A549 (cell line): ENCODE data around the gene SUPT7L. TPM values are rescaled to one million over a fixed set of nuclear protein-coding genes. Genes with fewer than 3 reads are reported as not detected.

Experiments
- ATAC-seq, 2 experiments: fragments of 200-7000 bp in 1 of 2; fragments of >200 bp in 1 of 2; cut with Nextera tagmentation in 1 of 2; cut with Tn5 transposase in 1 of 2; 3 replicates each; pipeline versions ENCODE4 v1.8.0 to v1.9.1; 2018 to 2020; ENCODE audit warnings: mild to moderate bottlenecking in 1 of 2, moderate library complexity in 1 of 2
- CTCF ChIA-PET: fragments of 300-600 bp; sonication (Branson Sonifier 250); formaldehyde crosslinking; extraction: SDS; loops from one replicate; lab custom pipeline; 2021; ENCODE audit warnings: antibody characterized with exemption, inconsistent platforms; lab: Yijun Ruan, JAX
- POLR2A ChIA-PET: fragments of 350-600 bp; formaldehyde crosslinking; extraction: SDS; loops from one replicate; lab custom pipeline; 2021; ENCODE audit warnings: antibody characterized with exemption, inconsistent platforms; lab: Yijun Ruan, JAX
- DNase-seq, 2 experiments: peaks; one replicate each; pipeline versions ENCODE4 v3.0.0 to v3.0.0-alpha.2; 2011 to 2016; ENCODE audit warnings: low read depth in 1 of 2, low spot score in 1 of 2
- FAIRE-seq: peaks from 2 replicates; lab custom pipeline; 2011; peaks lifted over from hg19 to GRCh38; lab: Jason Lieb, UNC
- H3K27ac ChIP-seq, 2 experiments: fragments of >200 bp; sonication (Bioruptor Twin); formaldehyde crosslinking; 3 replicates each; pipeline ENCODE4 v1.5.1; 2016 to 2017
- H3K4me1 ChIP-seq: fragments of >200 bp; sonication (Bioruptor Twin); formaldehyde crosslinking; 3 replicates; pipeline ENCODE4 v1.6.1; 2016
- H3K4me2 ChIP-seq: fragments of >200 bp; sonication (Bioruptor Twin); formaldehyde crosslinking; 3 replicates; pipeline ENCODE4 v1.6.1; 2016
- H3K4me3 ChIP-seq: fragments of >200 bp; sonication (Bioruptor Twin); formaldehyde crosslinking; 3 replicates; pipeline ENCODE4 v1.5.1; 2016
- H3K9me3 ChIP-seq: fragments of >200 bp; sonication (Bioruptor Twin); formaldehyde crosslinking; 3 replicates; pipeline ENCODE4 v1.6.1; 2016
- HEYL ChIP-seq: fragments of 250-450 bp; sonication (Bioruptor Pico); IDR thresholded peaks from 2 replicates; pipeline ENCODE4 v1.8.0; 2021; ENCODE audit warnings: mild to moderate bottlenecking, moderate library complexity
- KDM1A ChIP-seq: fragments of 200-600 bp; sonication (generic); IDR thresholded peaks from 2 replicates; pipeline ENCODE4 v1.6.1; 2016; ENCODE audit warnings: low read depth, mild to moderate bottlenecking
- whole genome bisulfite sequencing: methylation state at CpG from one replicate; pipeline ENCODE4 v1.1.6; 2017; ENCODE audit errors: missing lambda C conversion rate; 5-methylcytosine and 5-hydroxymethylcytosine counted together
- polyA plus RNA-seq, 4 experiments: library from polyadenylated mRNA; depleted of rRNA in 3 of 4; stranded (reverse); fragments of >200 nt; fragmentation: RNase III in 1 of 4; extraction: RNeasy Plus Mini Kit Qiagen cat#74134 plus additional on column Dnase treatment in 1 of 4; gene quantifications; 2 replicates in 3 of 4; 3 replicates in 1 of 4; pipeline ENCODE4 v1.2.3, GENCODE V29; 2011 to 2017
- small RNA-seq, 6 experiments: library from RNA; depleted of rRNA; stranded (forward); fragments of <200 nt; gene quantifications; one replicate each; pipeline ENCODE3, GENCODE V24; 2012

The SUPT7L gene
- polyA plus RNA-seq, 2 of the 4 experiments (the other 2 are of a cell fraction) = 39.5 to 67.0 TPM

GRCh38 chr2:27606611-27607010 lies 56.8 kb downstream of the SUPT7L start:
- CTCF ChIA-PET = no interaction called here
- POLR2A ChIA-PET = no interaction called here
- FAIRE-seq = no peak

More at GRCh38 chr2:27606611-27607010, 56.8 kb downstream of the SUPT7L start:
- Histone ChIP-seq H3K27ac (no peak overlapping the region), H3K4me1 (no peaks in the 10 kb centered on the region), H3K4me2 (no peak overlapping the region), H3K4me3 (no peak overlapping the region), H3K9me3 (no peaks in the 10 kb centered on the region)
- ATAC-seq (no peak), DNase-seq (no peak)
- WGBS = 76% methylated on average over 2 of the region's 2 CpGs
- no peak for TF ChIP-seq HEYL (CRISPR knock-in tag)
- TF ChIP-seq KDM1A = no peak

Small RNA genes lying within 50 kb of the gene (small RNA-seq; reads per million reads assigned to genes)
- gene RF00340 = 0 reads per million in 6 experiments

Other genes with a start within 250 kb of the SUPT7L start
- gene NRBP1, start 235.0 kb downstream of the SUPT7L start, polyA plus RNA-seq (2011; rRNA removed) = 229 and 231 TPM in 2 replicates
- 126 to 140 TPM (median 138 TPM) in 3 replicates for gene NRBP1, start 235.0 kb downstream of the SUPT7L start, polyA plus RNA-seq (2017; fragmentation: RNase III; extraction: RNeasy Plus Mini Kit Qiagen cat#74134 plus additional on column Dnase treatment)
- gene KRTCAP3, start 221.2 kb downstream of the SUPT7L start, polyA plus RNA-seq (2011; rRNA removed) = 1.2 and 1.3 TPM in 2 replicates
- 0.68 to 0.92 TPM (median 0.79 TPM) in 3 replicates for gene KRTCAP3, start 221.2 kb downstream of the SUPT7L start, polyA plus RNA-seq (2017; fragmentation: RNase III; extraction: RNeasy Plus Mini Kit Qiagen cat#74134 plus additional on column Dnase treatment)
- gene IFT172, start 173.9 kb downstream of the SUPT7L start, polyA plus RNA-seq (2011; rRNA removed) = 21.6 and 24.1 TPM in 2 replicates
- 12.9 to 16.3 TPM (median 14.0 TPM) in 3 replicates for gene IFT172, start 173.9 kb downstream of the SUPT7L start, polyA plus RNA-seq (2017; fragmentation: RNase III; extraction: RNeasy Plus Mini Kit Qiagen cat#74134 plus additional on column Dnase treatment)
- gene FNDC4, start 168.4 kb downstream of the SUPT7L start, polyA plus RNA-seq (2011; rRNA removed) = 1.5 TPM in 2 replicates
- 1.6 to 2.3 TPM (median 1.8 TPM) in 3 replicates for gene FNDC4, start 168.4 kb downstream of the SUPT7L start, polyA plus RNA-seq (2017; fragmentation: RNase III; extraction: RNeasy Plus Mini Kit Qiagen cat#74134 plus additional on column Dnase treatment)
- 0.48 and 0.65 TPM in 2 replicates for gene GCKR, start 166.8 kb downstream of the SUPT7L start, polyA plus RNA-seq (2011; rRNA removed)
- 0.10 to 0.30 TPM (median 0.25 TPM) in 3 replicates for gene GCKR, start 166.8 kb downstream of the SUPT7L start, polyA plus RNA-seq (2017; fragmentation: RNase III; extraction: RNeasy Plus Mini Kit Qiagen cat#74134 plus additional on column Dnase treatment)
- 55.4 and 60.4 TPM in 2 replicates for gene ZNF512, start 80.6 kb downstream of the SUPT7L start, polyA plus RNA-seq (2011; rRNA removed)
- 22.0 to 25.3 TPM (median 22.6 TPM) in 3 replicates for gene ZNF512, start 80.6 kb downstream of the SUPT7L start, polyA plus RNA-seq (2017; fragmentation: RNase III; extraction: RNeasy Plus Mini Kit Qiagen cat#74134 plus additional on column Dnase treatment)
- gene CCDC121, start 34.6 kb downstream of the SUPT7L start, polyA plus RNA-seq (2011; rRNA removed) = 7.2 and 7.8 TPM in 2 replicates
- 4.6 to 5.2 TPM (median 4.9 TPM) in 3 replicates for gene CCDC121, start 34.6 kb downstream of the SUPT7L start, polyA plus RNA-seq (2017; fragmentation: RNase III; extraction: RNeasy Plus Mini Kit Qiagen cat#74134 plus additional on column Dnase treatment)
- 98.9 and 117 TPM in 2 replicates for gene GPN1, start 34.6 kb downstream of the SUPT7L start, polyA plus RNA-seq (2011; rRNA removed)
- 59.8 to 59.9 TPM (median 59.9 TPM) in 3 replicates for gene GPN1, start 34.6 kb downstream of the SUPT7L start, polyA plus RNA-seq (2017; fragmentation: RNase III; extraction: RNeasy Plus Mini Kit Qiagen cat#74134 plus additional on column Dnase treatment)
- 21.1 and 33.0 TPM in 2 replicates for gene SLC4A1AP, start 275 bp upstream of the SUPT7L start, polyA plus RNA-seq (2011; rRNA removed)
- gene SLC4A1AP, start 275 bp upstream of the SUPT7L start, polyA plus RNA-seq (2017; fragmentation: RNase III; extraction: RNeasy Plus Mini Kit Qiagen cat#74134 plus additional on column Dnase treatment) = 30.0 to 32.6 TPM (median 31.8 TPM) in 3 replicates
- 171 and 287 TPM in 2 replicates for gene MRPL33, start 108.1 kb upstream of the SUPT7L start, polyA plus RNA-seq (2011; rRNA removed)
- gene MRPL33, start 108.1 kb upstream of the SUPT7L start, polyA plus RNA-seq (2017; fragmentation: RNase III; extraction: RNeasy Plus Mini Kit Qiagen cat#74134 plus additional on column Dnase treatment) = 492 to 595 TPM (median 497 TPM) in 3 replicates
- 7.4 and 8.5 TPM in 2 replicates for gene RBKS, start 226.8 kb upstream of the SUPT7L start, polyA plus RNA-seq (2011; rRNA removed)
- gene RBKS, start 226.8 kb upstream of the SUPT7L start, polyA plus RNA-seq (2017; fragmentation: RNase III; extraction: RNeasy Plus Mini Kit Qiagen cat#74134 plus additional on column Dnase treatment) = 7.6 to 9.5 TPM (median 8.5 TPM) in 3 replicates
- gene BABAM2, start 227.1 kb upstream of the SUPT7L start, polyA plus RNA-seq (2011; rRNA removed) = 78.4 and 87.1 TPM in 2 replicates
- 52.9 to 54.0 TPM (median 53.7 TPM) in 3 replicates for gene BABAM2, start 227.1 kb upstream of the SUPT7L start, polyA plus RNA-seq (2017; fragmentation: RNase III; extraction: RNeasy Plus Mini Kit Qiagen cat#74134 plus additional on column Dnase treatment)